ENCODE results near the gene RDH5. TPM values are rescaled to one million over a fixed set of nuclear protein-coding genes. Genes with fewer than 3 reads are reported as not detected.
A peak's percentile ranks its signal among the peaks of the same experiment; 100 is the strongest.

RDH5 gene
- total RNA-seq, 4 donors from 2014 or later: 18.0 to 57.0 (median 31.9) TPM

DNA sequence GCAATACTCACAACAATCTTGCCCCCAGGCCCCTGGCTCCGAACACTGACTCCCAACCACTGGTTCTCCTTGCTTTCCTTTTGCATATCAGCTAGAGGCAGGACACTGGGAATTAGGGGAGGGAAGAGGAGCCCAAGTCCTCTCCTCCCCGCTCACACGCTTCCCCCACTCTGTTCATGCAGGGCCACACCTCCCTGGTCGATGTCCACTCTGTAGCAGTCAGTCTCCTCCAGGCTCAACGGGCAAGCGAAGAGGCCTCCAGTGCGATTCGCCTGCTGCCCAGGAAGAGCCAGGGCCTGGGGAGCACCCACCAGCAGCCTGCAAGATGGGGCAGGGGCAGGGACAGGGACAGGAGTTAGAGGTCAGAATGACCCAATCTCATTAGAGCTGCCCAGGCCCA, 17.3 kb upstream of the RDH5 start:
- H3K36me3 ChIP-seq: peaks cover 0 to 42% of the 10 kb centered on the region in 2 donors
- H3K27ac ChIP-seq: peak overlapping the region; percentile 7 to 97 (median 91)
- H3K9me3 ChIP-seq: no peaks in the 10 kb centered on the region
- no peaks in the 10 kb centered on the region for H3K27me3 ChIP-seq
- TF ChIP-seq EP300 (IDR thresholded peaks at IDR 0.05) (no peak), POLR2AphosphoS5 (IDR thresholded peaks at IDR 0.05) (no peak), POLR2A (IDR thresholded peaks at IDR 0.05) (no peak), CTCF (IDR thresholded peaks at IDR 0.05) (no peak)
- ATAC-seq: no peak
- WGBS, 2 donors (ENCODE audit: low coverage in 1 of 2): 68 to 71% methylated on average over 1 to 6 of the region's 8 CpGs
- H3K4me3 ChIP-seq: peak overlapping the region in 1 of 2 donors; percentile 85
- peaks cover 0 to 90% (median 2%) of the 10 kb centered on the region in 3 donors for H3K4me1 ChIP-seq

DNA sequence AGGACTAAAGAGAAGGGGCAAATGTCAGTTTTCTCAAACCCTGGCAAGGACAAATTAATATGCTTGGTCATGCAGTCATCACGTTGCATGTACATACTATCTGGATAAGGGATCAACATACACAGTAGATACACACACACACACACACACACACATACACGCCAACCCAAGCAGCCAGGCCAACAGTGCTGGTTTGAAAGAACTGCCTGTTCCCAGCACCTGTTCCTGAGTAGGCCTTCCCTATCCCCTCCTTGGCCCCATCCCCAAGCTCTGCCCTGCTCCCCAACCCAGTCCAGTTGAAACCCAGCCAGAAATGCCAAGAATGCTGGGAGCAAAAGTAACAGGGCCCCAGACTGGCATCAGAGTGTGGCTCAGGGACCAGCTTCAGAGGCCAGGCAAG, 16.9 kb upstream of the RDH5 start:
- H3K4me3 ChIP-seq: peak overlapping the region; percentile 83 to 85
- ATAC-seq: peak; percentile 54
- TF ChIP-seq EP300 (IDR thresholded peaks at IDR 0.05) (no peak), POLR2AphosphoS5 (IDR thresholded peaks at IDR 0.05) (peak; percentile 83), POLR2A (IDR thresholded peaks at IDR 0.05) (no peak), CTCF (IDR thresholded peaks at IDR 0.05) (no peak)
- H3K4me1 ChIP-seq: peaks cover 0 to 93% (median 2%) of the 10 kb centered on the region in 3 donors
- no peaks in the 10 kb centered on the region for H3K27me3 ChIP-seq
- no peaks in the 10 kb centered on the region for H3K9me3 ChIP-seq
- H3K27ac ChIP-seq: peak overlapping the region; percentile 86 to 97 (median 96)
- H3K36me3 ChIP-seq: peaks cover 0 to 38% of the 10 kb centered on the region in 2 donors
- 60% methylated on average over 1 of the region's 2 CpGs; no CpG with 5 or more reads in 1 of the 2 donors for WGBS, 2 donors (ENCODE audit: low coverage in 1 of 2)

GRCh38 chr12:55703901-55704761, 16.1 kb upstream of the RDH5 start:
- Histone ChIP-seq H3K4me1 (peaks cover 0 to 93% (median 8%) of the 10 kb centered on the region in 3 donors), H3K27ac (peak overlapping the region; percentile 86 to 97 (median 96)), H3K27me3 (no peaks in the 10 kb centered on the region), H3K36me3 (peaks cover 0 to 30% of the 10 kb centered on the region in 2 donors), H3K9me3 (no peaks in the 10 kb centered on the region), H3K4me3 (peak overlapping the region; percentile 83 to 85)
- WGBS, 2 donors (ENCODE audit: low coverage in 1 of 2): 28 to 37% methylated on average over 4 to 5 of the region's 6 CpGs
- ATAC-seq: no peak
- TF ChIP-seq POLR2A (IDR thresholded peaks at IDR 0.05) (no peak), POLR2AphosphoS5 (IDR thresholded peaks at IDR 0.05) (no peak), CTCF (IDR thresholded peaks at IDR 0.05) (no peak), EP300 (IDR thresholded peaks at IDR 0.05) (no peak)

- no peak for ATAC-seq
- peak overlapping the region; percentile 83 to 85 for H3K4me3 ChIP-seq
Observed at GRCh38 chr12:55704824-55705718, 15.1 kb upstream of the RDH5 start.

More at GRCh38 chr12:55704824-55705718, 15.1 kb upstream of the RDH5 start:
- no peaks in the 10 kb centered on the region for H3K9me3 ChIP-seq
- 32 to 33% methylated on average over 3 to 6 of the region's 9 CpGs for WGBS, 2 donors (ENCODE audit: low coverage in 1 of 2)
- H3K36me3 ChIP-seq: peaks cover 0 to 20% of the 10 kb centered on the region in 2 donors
- H3K4me1 ChIP-seq: peaks cover 0 to 93% (median 12%) of the 10 kb centered on the region in 3 donors
- no peaks in the 10 kb centered on the region for H3K27me3 ChIP-seq
- peak overlapping the region; percentile 86 to 97 (median 96) for H3K27ac ChIP-seq
- TF ChIP-seq POLR2AphosphoS5 (IDR thresholded peaks at IDR 0.05) (no peak), POLR2A (IDR thresholded peaks at IDR 0.05) (no peak)
